H9 (cell line): ENCODE data around the gene BPTF. TPM values are rescaled to one million over a fixed set of nuclear protein-coding genes. Genes with fewer than 3 reads are reported as not detected.
"Not testable (repeated sequence)": the region's sequence is repeated elsewhere in the genome, so short reads cannot be mapped to it uniquely, and the experiment has no call there.

Experiments used
- DNase-seq: peaks from one replicate; pipeline ENCODE4 v3.0.0-alpha.2; 2017
- H2AFZ ChIP-seq: one replicate; pipeline ENCODE4 v1.6.1; 2013; ENCODE audit warnings: mild to moderate bottlenecking, low read length, control low read depth, moderate library complexity
- H2AK5ac ChIP-seq: 2 replicates; pipeline ENCODE4 v1.6.1; 2013; ENCODE audit warnings: low read length, control low read depth, mixed read lengths; ENCODE audit not compliant: insufficient read length
- H2BK120ac ChIP-seq: one replicate; pipeline ENCODE4 v1.6.1; 2013; ENCODE audit warnings: low read depth, mild to moderate bottlenecking, low read length, control low read depth, inconsistent platforms; ENCODE audit not compliant: poor library complexity, severe bottlenecking
- H2BK12ac ChIP-seq: 2 replicates; pipeline ENCODE4 v1.6.1; 2013; ENCODE audit warnings: low read length, control low read depth, mixed read lengths, low read depth; ENCODE audit not compliant: insufficient read length
- H2BK15ac ChIP-seq: 2 replicates; pipeline ENCODE4 v1.6.1; 2013; ENCODE audit warnings: low read depth, low read length, control low read depth
- H2BK20ac ChIP-seq: one replicate; pipeline ENCODE4 v1.6.1; 2013; ENCODE audit warnings: low read depth, mild to moderate bottlenecking, low read length, control low read depth, inconsistent platforms; ENCODE audit not compliant: poor library complexity, severe bottlenecking
- H2BK5ac ChIP-seq: 2 replicates; pipeline ENCODE4 v1.6.1; 2013; ENCODE audit warnings: low read length, control low read depth, mixed read lengths; ENCODE audit not compliant: insufficient read length
- H3K14ac ChIP-seq: 2 replicates; pipeline ENCODE4 v1.6.1; 2013; ENCODE audit warnings: low read length, control low read depth; ENCODE audit not compliant: insufficient read depth
- H3K18ac ChIP-seq: 2 replicates; pipeline ENCODE4 v1.6.1; 2013; ENCODE audit warnings: low read depth, mild to moderate bottlenecking, mixed read lengths, low read length, control low read depth; ENCODE audit not compliant: insufficient read length
- H3K23ac ChIP-seq: 2 replicates; pipeline ENCODE4 v1.6.1; 2013; ENCODE audit warnings: low read length, control low read depth, mixed read lengths, low read depth; ENCODE audit not compliant: insufficient read length
- H3K23me2 ChIP-seq: 2 replicates; pipeline ENCODE4 v1.6.1; 2013; ENCODE audit warnings: low read depth, mild to moderate bottlenecking, mixed read lengths, low read length, control low read depth; ENCODE audit not compliant: insufficient read length, poor library complexity, severe bottlenecking
- H3K27ac ChIP-seq: 2 replicates; pipeline ENCODE4 v1.5.1; 2013; ENCODE audit warnings: low read length, control low read depth, mixed read lengths, low read depth; ENCODE audit not compliant: insufficient read length
- H3K27me3 ChIP-seq: 2 replicates; pipeline ENCODE4 v1.6.1; 2013; ENCODE audit warnings: low read length, control low read depth, inconsistent platforms; ENCODE audit not compliant: insufficient read depth
- H3K4ac ChIP-seq: 2 replicates; pipeline ENCODE4 v1.6.1; 2013; ENCODE audit warnings: low read depth, mild to moderate bottlenecking, control low read depth, inconsistent platforms, low read length, moderate library complexity
- H3K4me1 ChIP-seq: 2 replicates; pipeline ENCODE4 v1.6.1; 2013; ENCODE audit warnings: low read length, control low read depth, inconsistent platforms; ENCODE audit not compliant: insufficient read depth
- H3K4me2 ChIP-seq: 2 replicates; pipeline ENCODE4 v1.6.1; 2013; ENCODE audit warnings: low read length, control low read depth, mixed read lengths; ENCODE audit not compliant: insufficient read length, insufficient read depth
- H3K56ac ChIP-seq: 2 replicates; pipeline ENCODE4 v1.6.1; 2013; ENCODE audit warnings: low read depth, mild to moderate bottlenecking, mixed read lengths, low read length, control low read depth; ENCODE audit not compliant: insufficient read length
- H3K79me1 ChIP-seq: 2 replicates; pipeline ENCODE4 v1.6.1; 2013; ENCODE audit warnings: low read depth, mild to moderate bottlenecking, moderate library complexity, low read length, control low read depth, inconsistent platforms; ENCODE audit not compliant: insufficient read depth, poor library complexity, severe bottlenecking
- H3K79me2 ChIP-seq: 2 replicates; pipeline ENCODE4 v1.6.1; 2013; ENCODE audit warnings: low read length, control low read depth, inconsistent platforms; ENCODE audit not compliant: insufficient read depth
- H3K9ac ChIP-seq: 2 replicates; pipeline ENCODE4 v1.6.1; 2013; ENCODE audit warnings: low read length, control low read depth, mixed read lengths; ENCODE audit not compliant: insufficient read length; ENCODE audit errors: extremely low read depth
- H3K9me3 ChIP-seq: one replicate; pipeline ENCODE4 v1.6.1; 2013; ENCODE audit warnings: low read depth, low read length, inconsistent platforms; ENCODE audit not compliant: control insufficient read depth
- H3T11ph ChIP-seq: one replicate; pipeline ENCODE4 v1.6.1; 2013; ENCODE audit warnings: mild to moderate bottlenecking, low read length, control low read depth, inconsistent platforms
- H4K20me1 ChIP-seq: one replicate; pipeline ENCODE4 v1.6.1; 2013; ENCODE audit not compliant: control insufficient read depth, insufficient read length, insufficient read depth
- H4K5ac ChIP-seq: 2 replicates; pipeline ENCODE4 v1.6.1; 2013; ENCODE audit warnings: low read depth, mild to moderate bottlenecking, mixed read lengths, low read length, control low read depth; ENCODE audit not compliant: insufficient read length
- H4K8ac ChIP-seq: replicated peaks from 2 replicates; pipeline ENCODE4 v1.6.1; 2013; ENCODE audit warnings: low read length, control low read depth, mixed read lengths, low read depth; ENCODE audit not compliant: insufficient read length
- H4K91ac ChIP-seq: 2 replicates; pipeline ENCODE4 v1.6.1; 2013; ENCODE audit warnings: low read depth, mild to moderate bottlenecking, moderate library complexity, mixed read lengths, low read length, control low read depth; ENCODE audit not compliant: insufficient read length
- H3K27ac Mint-ChIP-seq, 3 experiments: 2 replicates in 2 of 3; 3 replicates in 1 of 3; pipeline ENCODE4 v1.8.0; 2020 to 2021; ENCODE audit warnings: mixed read lengths in 3 of 3, mild to moderate bottlenecking in 1 of 3, moderate library complexity in 1 of 3
- H3K27me3 Mint-ChIP-seq: 2 replicates; pipeline ENCODE4 v1.8.0; 2021; ENCODE audit warnings: low read depth, mild to moderate bottlenecking, moderate library complexity, mixed read lengths
- H3K36me3 Mint-ChIP-seq, 3 experiments: 2 replicates in 2 of 3; 3 replicates in 1 of 3; pipeline ENCODE4 v1.8.0; 2020 to 2021; ENCODE audit warnings: low read depth in 3 of 3, mixed read lengths in 3 of 3; ENCODE audit not compliant: insufficient read depth in 1 of 3
- H3K4me1 Mint-ChIP-seq, 2 experiments: 2 replicates each; pipeline ENCODE4 v1.8.0; 2020; ENCODE audit warnings: mixed read lengths in 2 of 2
- H3K4me3 Mint-ChIP-seq, 2 experiments: 2 replicates in 1 of 2; 3 replicates in 1 of 2; pipeline ENCODE4 v1.8.0; 2020 to 2021; ENCODE audit warnings: mild to moderate bottlenecking in 2 of 2, mixed read lengths in 2 of 2, moderate library complexity in 1 of 2
- H3K9me3 Mint-ChIP-seq, 2 experiments: 2 replicates in 1 of 2; 3 replicates in 1 of 2; pipeline ENCODE4 v1.8.0; 2020; ENCODE audit warnings: mild to moderate bottlenecking in 2 of 2, mixed read lengths in 2 of 2, moderate library complexity in 1 of 2
- CTCF ChIP-seq: fragments of 200-600 bp; sonication (generic); conservative IDR thresholded peaks from 3 replicates; pipeline ENCODE4 v1.8.0; 2021; ENCODE audit warnings: antibody characterized with exemption, mild to moderate bottlenecking
- WGBS: extraction: QIAGEN DNeasy Blood & Tissue Kit; methylation state at CpG from one replicate; pipeline ENCODE4 v1.1.7; 2013; ENCODE audit warnings: missing lambda C conversion rate, low lambda C conversion rate, mixed read lengths; ENCODE audit not compliant: insufficient read length; ENCODE audit errors: extremely low coverage; 5-methylcytosine and 5-hydroxymethylcytosine counted together
- total RNA-seq: library from RNA; stranded (reverse); gene quantifications from 2 replicates; pipeline ENCODE4 v1.2.1, GENCODE V29; 2021

BPTF gene
- total RNA-seq, 1 experiment from 2014 or later, result 203 TPM

GRCh38 chr17:67922503-67922902 is 97.2 kb downstream of the BPTF start:
- no peaks in the 10 kb centered on the region for H3K4me1 ChIP-seq
- H3K4ac ChIP-seq, result no peak overlapping the region
- no peak overlapping the region for H4K91ac ChIP-seq
- H3K27me3 Mint-ChIP-seq, result no peaks in the 10 kb centered on the region
- no peak for TF ChIP-seq CTCF
- H2BK120ac ChIP-seq, result no peak overlapping the region
- H3K4me2 ChIP-seq, result no peak overlapping the region
- no peaks in the 10 kb centered on the region for H3K9me3 Mint-ChIP-seq
- peaks cover 2% of the 10 kb centered on the region; the same call in 1 of the 2 replicates for H3K79me2 ChIP-seq
- no peaks in the 10 kb centered on the region for H3K79me1 ChIP-seq
- H3K4me3 Mint-ChIP-seq, result no peak overlapping the region
- H2BK15ac ChIP-seq, result no peak overlapping the region
- no peaks in the 10 kb centered on the region for H3K4me1 Mint-ChIP-seq
- H4K5ac ChIP-seq, result no peak overlapping the region
- no peaks in the 10 kb centered on the region for H3K23me2 ChIP-seq
- no peak for DNase-seq
- no peak overlapping the region for H2AFZ ChIP-seq
- no peaks in the 10 kb centered on the region for H3K27me3 ChIP-seq
- H2BK12ac ChIP-seq, result no peak overlapping the region
- no peak overlapping the region for H3K18ac ChIP-seq
- no peak overlapping the region for H2BK5ac ChIP-seq
- no peak overlapping the region for H3T11ph ChIP-seq
- H4K20me1 ChIP-seq, result no peaks in the 10 kb centered on the region
- no peak overlapping the region for H4K8ac ChIP-seq
- no peak overlapping the region for H3K14ac ChIP-seq
- no peak overlapping the region for H3K27ac ChIP-seq
- no peak overlapping the region for H3K23ac ChIP-seq
- no peak overlapping the region for H3K9ac ChIP-seq
- peak overlapping the region in 1 of 3 experiments; percentile 3; a peak in 1 of 7 replicates for H3K27ac Mint-ChIP-seq
- peaks cover 30 to 64% (median 59%) of the 10 kb centered on the region in 3 experiments; a peak in 6 of 7 replicates for H3K36me3 Mint-ChIP-seq
- WGBS, result no CpG with 5 or more reads among the region's 5 CpGs
- no peak overlapping the region for H2AK5ac ChIP-seq
- H3K56ac ChIP-seq, result no peak overlapping the region
- H3K9me3 ChIP-seq, result no peaks in the 10 kb centered on the region
- no peak overlapping the region for H2BK20ac ChIP-seq

- not testable (repeated sequence) for H3K23me2 ChIP-seq, H3K27me3 ChIP-seq, DNase-seq, H3K9me3 ChIP-seq, H3K27me3 Mint-ChIP-seq, H4K8ac ChIP-seq, H3K56ac ChIP-seq, H3K9me3 Mint-ChIP-seq, H2BK5ac ChIP-seq, H3K4me2 ChIP-seq, H3K79me2 ChIP-seq, H4K5ac ChIP-seq, H4K20me1 ChIP-seq, H3K4ac ChIP-seq, H3K9ac ChIP-seq, H2BK12ac ChIP-seq, H3K23ac ChIP-seq, H2AK5ac ChIP-seq, H3K4me1 Mint-ChIP-seq, H3K27ac ChIP-seq, H2BK20ac ChIP-seq, H3K4me3 Mint-ChIP-seq, H3K79me1 ChIP-seq, H3K14ac ChIP-seq, H3K27ac Mint-ChIP-seq, H4K91ac ChIP-seq, H2BK120ac ChIP-seq, H3K18ac ChIP-seq, H3K4me1 ChIP-seq, H2BK15ac ChIP-seq, H3T11ph ChIP-seq, H2AFZ ChIP-seq
- H3K36me3 Mint-ChIP-seq, result peaks cover 30 to 81% (median 75%) of the 10 kb centered on the region in 3 experiments; a peak in 6 of 7 replicates
- no CpG with 5 or more reads among the region's 4 CpGs for WGBS
Observed at GRCh38 chr17:67928842-67929241, 103.5 kb downstream of the BPTF start.
